Upper lobe of right lung (tissue), 1 donor: Measurements from ENCODE around the gene MBLAC1. TPM values are rescaled to one million over a fixed set of nuclear protein-coding genes. Genes with fewer than 3 reads are reported as not detected.

Experiments
- ATAC-seq: fragments of 200-7000 bp; cut with Tn5 transposase; one replicate; pipeline ENCODE4 v1.9.1; 2020; ENCODE audit warnings: mild to moderate bottlenecking, moderate library complexity
- DNase-seq: peaks from one replicate; pipeline ENCODE4 v3.0.0-alpha.2; 2020
- H3K27ac ChIP-seq: fragments of 200-600 bp; one replicate; pipeline ENCODE4 v1.8.0; 2022
- H3K27me3 ChIP-seq: fragments of 200-600 bp; one replicate; pipeline ENCODE4 v1.8.0; 2022; ENCODE audit warnings: mild to moderate bottlenecking
- H3K36me3 ChIP-seq: fragments of 200-600 bp; one replicate; pipeline ENCODE4 v1.8.0; 2022
- H3K4me1 ChIP-seq: fragments of 200-600 bp; one replicate; pipeline ENCODE4 v1.8.0; 2022
- H3K4me3 ChIP-seq: fragments of 200-600 bp; one replicate; pipeline ENCODE4 v1.8.0; 2022; ENCODE audit warnings: mild to moderate bottlenecking
- H3K9me3 ChIP-seq: fragments of 200-600 bp; one replicate; pipeline ENCODE4 v1.8.0; 2022
- CTCF ChIP-seq: fragments of 200-600 bp; IDR thresholded peaks from one replicate; pipeline ENCODE4 v1.8.0; 2022; ENCODE audit warnings: antibody characterized with exemption
- intact Hi-C: fragments of 100-400 bp; cut with DNase I; formaldehyde crosslinking; loops from one replicate; pipeline ENCODE4 v1.11.0; 2022
- total RNA-seq: library from RNA; stranded (reverse); fragmentation: NEBNext Ultra II Directional; extraction: Animal tissue kit (Norgen Biotek cat#: 25700); gene quantifications from one replicate; pipeline ENCODE4 v1.2.1, GENCODE V29; 2021
- donor health status: DM: no; HTN: yes; CAD: no; lungs with severe emphysema.

The MBLAC1 gene
- total RNA-seq, 1 donor from 2014 or later, result 3.0 TPM

GRCh38 chr7:100148559-100149328 is 22.0 kb downstream of the MBLAC1 start, which contains the start of gene LAMTOR4:
Gene LAMTOR4, plus strand, starts transcription at chr7:100148918. Its CDS starts 55 bp downstream, at chr7:100148973.
- peak within 1 kb of the TSS; percentile 85 for H3K27ac ChIP-seq
- H3K4me3 ChIP-seq, result peak within 1 kb of the TSS; percentile 88
- DNase-seq (peak; percentile 99), ATAC-seq (peak; percentile 99)
- no peaks in the 10 kb centered on the region for H3K36me3 ChIP-seq
- no peaks in the 10 kb centered on the region for H3K9me3 ChIP-seq
- peaks cover 11% of the 10 kb centered on the region for H3K4me1 ChIP-seq
- intact Hi-C loops, result no loop called here
- no peaks in the 10 kb centered on the region for H3K27me3 ChIP-seq
- no peak for TF ChIP-seq CTCF

DNA sequence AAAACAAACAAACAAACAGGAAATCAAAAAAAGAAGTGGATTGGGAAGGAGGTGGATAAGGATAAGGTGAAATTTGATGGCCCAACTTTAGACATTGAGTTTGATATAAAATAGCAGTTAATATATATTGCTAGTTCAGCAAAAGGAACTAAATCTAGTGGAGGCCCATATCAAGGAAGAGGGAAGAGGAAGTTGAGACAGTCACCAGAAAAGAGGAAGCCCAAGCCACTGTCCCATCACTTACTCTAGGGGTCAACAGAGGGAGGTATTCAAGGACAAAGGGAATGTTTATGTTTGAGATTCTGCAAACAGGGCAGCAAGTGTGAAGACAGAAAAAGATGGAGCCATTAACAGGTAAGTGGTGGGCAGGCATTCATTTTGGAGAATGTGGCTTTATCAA is 25.6 kb downstream of the MBLAC1 start:
- ATAC-seq (no peak), DNase-seq (no peak)
- intact Hi-C loops, result no loop called here
- no peak for TF ChIP-seq CTCF
- H3K4me1 ChIP-seq, result peaks cover 19% of the 10 kb centered on the region
- peaks cover 25% of the 10 kb centered on the region for H3K36me3 ChIP-seq
- H3K9me3 ChIP-seq, result no peaks in the 10 kb centered on the region
- H3K27me3 ChIP-seq, result no peaks in the 10 kb centered on the region
- H3K27ac ChIP-seq, result no peak overlapping the region
- H3K4me3 ChIP-seq, result no peak overlapping the region

GRCh38 chr7:100152937-100153666 is 26.3 kb downstream of the MBLAC1 start:
- intact Hi-C loops, result no loop called here

DNA sequence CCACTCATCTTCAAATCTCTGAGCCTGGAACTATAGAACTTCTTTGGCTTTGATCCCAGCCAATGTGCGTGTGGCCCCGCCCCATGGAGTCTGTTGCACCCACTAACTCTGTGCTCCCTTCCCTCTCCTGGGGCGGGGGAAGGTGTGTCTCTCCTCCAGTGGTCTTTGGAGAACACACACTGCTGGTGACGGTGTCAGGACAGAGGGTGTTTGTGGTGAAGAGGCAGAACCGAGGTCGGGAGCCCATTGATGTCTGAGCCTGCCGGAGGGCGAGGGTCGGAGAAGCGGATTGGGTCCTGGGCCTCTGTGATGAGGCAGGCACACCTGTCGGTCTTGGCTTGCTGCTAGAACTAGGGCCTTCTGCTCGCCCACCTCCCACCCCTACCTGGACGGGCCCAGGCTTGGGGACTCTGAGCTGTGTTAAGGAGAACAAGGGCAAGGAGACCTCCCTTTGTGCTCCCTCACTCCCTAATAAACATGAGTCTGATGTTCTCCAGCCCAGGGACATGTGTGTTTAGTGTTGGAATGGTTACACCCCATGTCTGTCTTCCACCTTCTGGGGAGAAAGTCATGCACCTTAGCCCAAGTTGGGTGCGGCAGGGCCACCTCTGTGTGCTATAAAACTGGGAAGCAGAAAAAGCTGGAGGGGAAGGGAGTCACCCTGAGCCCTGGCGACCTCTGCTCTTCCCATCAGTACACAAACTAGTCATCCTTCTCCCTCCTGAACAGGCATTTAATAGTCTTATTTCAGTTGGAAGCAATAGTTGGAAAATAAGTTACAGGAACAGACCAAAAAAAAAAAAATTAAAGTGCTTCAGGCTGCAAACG is 27.2 kb downstream of the MBLAC1 start:
- intact Hi-C loops, result no loop called here
- TF ChIP-seq CTCF, result no peak
- no peak overlapping the region for H3K4me3 ChIP-seq
- peaks cover 23% of the 10 kb centered on the region for H3K4me1 ChIP-seq
- DNase-seq, result no peak
- H3K27ac ChIP-seq, result no peak overlapping the region
- peaks cover 25% of the 10 kb centered on the region for H3K36me3 ChIP-seq
- no peaks in the 10 kb centered on the region for H3K9me3 ChIP-seq
- H3K27me3 ChIP-seq, result no peaks in the 10 kb centered on the region
- no peak for ATAC-seq

More at GRCh38 chr7:100152937-100153666, 26.3 kb downstream of the MBLAC1 start:
- DNase-seq (no peak), ATAC-seq (no peak)
- Histone ChIP-seq H3K9me3 (no peaks in the 10 kb centered on the region), H3K4me3 (no peak overlapping the region), H3K27me3 (no peaks in the 10 kb centered on the region), H3K27ac (no peak overlapping the region), H3K36me3 (peaks cover 25% of the 10 kb centered on the region), H3K4me1 (peaks cover 23% of the 10 kb centered on the region)
- TF ChIP-seq CTCF, result no peak

DNA sequence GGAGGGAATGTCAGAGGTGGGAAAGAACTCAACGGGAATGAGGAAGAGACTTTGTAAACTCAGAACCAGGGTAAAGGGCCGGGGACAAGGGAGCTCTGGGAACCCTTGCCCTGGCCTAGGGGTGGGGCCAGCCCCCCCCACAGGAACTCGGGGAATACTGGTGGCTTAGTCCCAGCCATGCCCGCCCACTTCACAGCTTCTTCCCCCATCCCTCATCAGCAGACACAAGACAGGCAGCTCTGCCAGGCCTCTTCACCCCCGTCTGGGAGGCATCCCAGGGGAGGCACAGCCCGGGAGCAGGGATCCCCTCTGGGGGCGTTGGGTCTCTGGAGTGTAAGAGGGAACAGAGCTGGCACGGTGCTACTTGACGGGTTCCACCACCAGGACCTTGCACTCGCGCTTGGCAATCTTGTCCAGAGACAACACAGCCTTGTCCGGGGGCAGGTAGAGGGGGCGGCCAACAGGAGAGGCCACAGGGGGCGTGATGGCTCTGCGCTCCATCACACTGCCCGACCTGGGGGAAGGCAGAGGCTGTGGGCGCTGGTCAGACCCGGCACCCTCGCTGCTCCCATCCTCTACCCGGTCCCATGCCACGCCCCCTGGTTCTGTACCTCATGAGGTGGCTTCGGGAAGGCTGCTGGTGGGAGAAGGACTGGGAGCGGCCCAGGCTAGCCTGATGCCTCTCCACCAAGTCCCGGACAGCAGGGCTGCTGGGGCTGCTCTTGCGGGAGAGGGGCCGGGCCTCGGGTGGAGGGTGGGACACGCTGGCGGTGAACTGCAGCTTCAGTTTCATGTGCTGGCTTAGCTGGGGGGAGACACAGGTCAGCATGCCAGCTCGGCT is 28.1 kb downstream of the MBLAC1 start:
- Histone ChIP-seq H3K4me1 (peaks cover 18% of the 10 kb centered on the region), H3K27ac (no peak overlapping the region), H3K9me3 (no peaks in the 10 kb centered on the region), H3K4me3 (no peak overlapping the region), H3K27me3 (no peaks in the 10 kb centered on the region), H3K36me3 (peaks cover 25% of the 10 kb centered on the region)
- ATAC-seq, result peak; percentile 1
- intact Hi-C loops, result no loop called here
- TF ChIP-seq CTCF, result no peak
- DNase-seq, result no peak
